GM21576 (cell line): ENCODE measurements around the gene HLX.

Experiments
- ATAC-seq: cut with Tn5 transposase; IDR thresholded peaks from one replicate; pipeline ENCODE4 v1.9.1; 2021; ENCODE audit warnings: mild to moderate bottlenecking, moderate library complexity; ENCODE audit not compliant: unreplicated experiment

HLX gene

GRCh38 chr1:220882061-220882891 is 3.0 kb downstream of the HLX start:
- ATAC-seq = no peak

- no peak for ATAC-seq
These were observed 5.1 kb downstream of the HLX start for GRCh38 chr1:220884109-220884980.

- no peak for ATAC-seq
These were observed 6.0 kb downstream of the HLX start for GRCh38 chr1:220884981-220885918.

- no peak for ATAC-seq
These were observed 6.7 kb downstream of the HLX start for GRCh38 chr1:220885971-220886370.

GRCh38 chr1:220886470-220887201 is 7.4 kb downstream of the HLX start:
- no peak for ATAC-seq

- no peak for ATAC-seq
These were observed 7.9 kb downstream of the HLX start for GRCh38 chr1:220887202-220887519.

- no peak for ATAC-seq
These were observed 8.5 kb downstream of the HLX start for GRCh38 chr1:220887520-220888416.

GRCh38 chr1:220888417-220888986 is 9.3 kb downstream of the HLX start:
- no peak for ATAC-seq

GRCh38 chr1:220889333-220889732 is 10.1 kb downstream of the HLX start:
- ATAC-seq = no peak

- no peak for ATAC-seq
These were observed 10.6 kb downstream of the HLX start for GRCh38 chr1:220889848-220890287.

GRCh38 chr1:220890602-220891001 is 11.4 kb downstream of the HLX start:
- ATAC-seq = no peak

GRCh38 chr1:220891224-220892085 is 12.2 kb downstream of the HLX start:
- ATAC-seq = no peak

- ATAC-seq = no peak
These were observed 12.8 kb downstream of the HLX start for GRCh38 chr1:220892086-220892376.

- ATAC-seq = no peak
These were observed 13.9 kb downstream of the HLX start for GRCh38 chr1:220892997-220893700.

- ATAC-seq = no peak
These were observed 14.4 kb downstream of the HLX start for GRCh38 chr1:220893701-220894024.

GRCh38 chr1:220894025-220894923 is 15.0 kb downstream of the HLX start:
- ATAC-seq = no peak

GRCh38 chr1:220894924-220895256 is 15.6 kb downstream of the HLX start:
- ATAC-seq = no peak
